ENCODE results near the gene OR51B4.

OR51B4 gene

DNA sequence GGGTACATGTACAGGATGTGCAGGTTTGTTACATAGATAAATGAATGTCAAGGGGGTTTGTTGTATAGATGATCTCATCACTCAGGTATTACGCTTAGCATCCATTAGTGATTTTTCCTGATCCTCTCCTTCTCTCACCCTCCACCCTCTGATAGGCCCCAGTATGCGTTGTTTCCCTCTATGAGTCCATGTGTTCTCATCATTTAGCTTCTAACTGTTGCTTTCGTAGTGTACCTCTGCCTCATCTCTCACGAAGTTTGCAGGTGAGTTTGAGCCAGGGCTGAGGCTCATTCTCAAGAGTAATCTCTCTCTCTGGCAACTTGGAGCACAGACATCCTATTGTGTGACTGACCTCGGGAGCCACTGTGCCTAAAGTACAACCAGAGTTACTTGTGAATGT is 27.4 kb downstream of the OR51B4 start:
- no peak overlapping the region for H3K4me3 ChIP-seq (replicated peaks; ENCODE audit: low read depth, low read length)
- no peak for DNase-seq (ENCODE audit: extremely low read depth, low read depth)
- TF ChIP-seq, protein P1, sequence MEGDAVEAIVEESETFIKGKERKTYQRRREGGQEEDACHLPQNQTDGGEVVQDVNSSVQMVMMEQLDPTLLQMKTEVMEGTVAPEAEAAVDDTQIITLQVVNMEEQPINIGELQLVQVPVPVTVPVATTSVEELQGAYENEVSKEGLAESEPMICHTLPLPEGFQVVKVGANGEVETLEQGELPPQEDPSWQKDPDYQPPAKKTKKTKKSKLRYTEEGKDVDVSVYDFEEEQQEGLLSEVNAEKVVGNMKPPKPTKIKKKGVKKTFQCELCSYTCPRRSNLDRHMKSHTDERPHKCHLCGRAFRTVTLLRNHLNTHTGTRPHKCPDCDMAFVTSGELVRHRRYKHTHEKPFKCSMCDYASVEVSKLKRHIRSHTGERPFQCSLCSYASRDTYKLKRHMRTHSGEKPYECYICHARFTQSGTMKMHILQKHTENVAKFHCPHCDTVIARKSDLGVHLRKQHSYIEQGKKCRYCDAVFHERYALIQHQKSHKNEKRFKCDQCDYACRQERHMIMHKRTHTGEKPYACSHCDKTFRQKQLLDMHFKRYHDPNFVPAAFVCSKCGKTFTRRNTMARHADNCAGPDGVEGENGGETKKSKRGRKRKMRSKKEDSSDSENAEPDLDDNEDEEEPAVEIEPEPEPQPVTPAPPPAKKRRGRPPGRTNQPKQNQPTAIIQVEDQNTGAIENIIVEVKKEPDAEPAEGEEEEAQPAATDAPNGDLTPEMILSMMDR (IDR thresholded peaks at IDR 0.05; ENCODE audit: low read depth, low read length, missing control alignments) = no peak

DNA sequence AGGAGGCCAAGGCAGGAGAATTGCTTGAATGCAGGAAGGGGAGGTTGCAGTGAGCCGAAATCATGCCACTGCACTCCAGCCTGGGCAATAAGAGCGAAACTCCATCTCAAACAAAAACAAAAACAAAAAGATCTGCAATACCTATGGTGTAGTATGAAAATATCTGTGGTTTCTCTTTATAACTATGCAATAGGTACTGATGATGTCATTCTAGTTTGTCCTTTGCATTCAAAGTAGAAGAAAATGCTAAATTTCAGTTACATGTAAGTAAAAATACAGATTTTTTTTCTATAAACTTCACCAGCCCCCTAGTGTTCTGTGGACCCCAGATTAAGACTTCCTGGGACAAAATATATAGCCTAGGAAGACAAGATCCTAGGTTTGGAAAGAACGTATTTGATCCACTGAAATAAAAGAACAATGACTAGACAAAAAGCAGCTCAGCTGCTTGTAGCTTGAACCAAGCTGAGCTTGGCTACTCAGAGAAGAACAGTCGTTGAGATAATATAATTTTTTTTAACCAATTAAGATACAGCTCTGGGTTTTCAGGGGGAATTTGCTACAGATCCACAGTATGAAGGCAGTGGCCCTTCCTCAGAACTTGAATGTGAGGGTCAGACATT is 29.2 kb downstream of the OR51B4 start:
- DNase-seq (ENCODE audit: extremely low read depth, low read depth) = no peak
- H3K4me3 ChIP-seq (replicated peaks; ENCODE audit: low read depth, low read length) = no peak overlapping the region
- TF ChIP-seq, protein P1 (IDR thresholded peaks at IDR 0.05; ENCODE audit: low read depth, low read length, missing control alignments) = no peak

DNA sequence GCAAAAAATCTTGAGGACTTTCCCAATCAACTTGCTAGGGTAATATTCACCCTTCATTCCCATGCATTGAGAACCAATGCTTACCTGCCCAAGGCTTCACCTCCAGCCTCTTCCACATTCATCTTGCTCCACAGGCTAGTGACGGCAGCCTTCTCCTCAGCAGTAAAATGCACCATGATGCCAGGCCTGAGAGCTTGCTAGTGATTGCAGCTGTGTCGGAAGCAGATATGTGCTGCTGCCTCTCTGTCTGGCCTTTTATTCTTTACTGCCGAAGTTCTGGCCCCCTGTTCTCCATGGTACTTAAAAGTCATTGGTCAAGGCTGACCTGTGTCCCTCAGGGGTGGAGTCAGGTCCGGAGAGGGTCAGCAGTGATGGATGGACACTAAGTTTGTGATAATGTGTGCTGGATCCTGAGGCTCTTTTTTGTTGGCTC is 32.0 kb downstream of the OR51B4 start, which contains the start of gene HBE1:
Gene HBE1, minus strand, starts transcription at position 231 of the 433 bp plus-strand sequence. Its CDS starts 55 bp downstream, at position 176.
- H3K4me3 ChIP-seq (replicated peaks; ENCODE audit: low read depth, low read length) = no peak within 1 kb of the TSS
- TF ChIP-seq, protein P1 (IDR thresholded peaks at IDR 0.05; ENCODE audit: low read depth, low read length, missing control alignments) = no peak
- DNase-seq (ENCODE audit: extremely low read depth, low read depth) = no peak

DNA sequence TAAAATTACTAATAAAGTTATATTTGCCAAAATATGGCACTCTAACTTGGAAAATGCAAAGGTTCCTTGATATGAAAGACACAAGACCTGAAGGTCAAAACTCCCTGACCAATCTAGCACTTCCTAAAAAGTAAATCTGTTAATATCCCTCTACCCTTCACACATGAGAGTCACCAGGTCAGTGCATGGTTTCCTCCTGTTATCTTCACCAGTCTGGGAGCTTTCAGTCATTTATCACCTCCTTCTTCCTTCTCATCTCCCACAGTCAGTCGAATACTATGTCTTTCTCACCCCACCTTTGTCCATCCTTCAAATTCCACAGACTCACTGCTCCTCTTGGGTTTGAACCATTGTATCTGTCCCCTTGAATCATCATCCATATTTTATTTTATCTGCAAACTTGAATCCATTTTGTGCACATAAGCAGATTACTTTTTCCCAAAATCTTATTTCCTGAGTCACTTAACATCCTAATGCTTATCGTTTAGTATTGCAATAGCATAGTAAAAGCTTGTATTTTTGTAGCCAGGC is 34.6 kb downstream of the OR51B4 start:
- no peak overlapping the region for H3K4me3 ChIP-seq (replicated peaks; ENCODE audit: low read depth, low read length)
- no peak for DNase-seq (ENCODE audit: extremely low read depth, low read depth)
- TF ChIP-seq, protein P1 (IDR thresholded peaks at IDR 0.05; ENCODE audit: low read depth, low read length, missing control alignments) = no peak

DNA sequence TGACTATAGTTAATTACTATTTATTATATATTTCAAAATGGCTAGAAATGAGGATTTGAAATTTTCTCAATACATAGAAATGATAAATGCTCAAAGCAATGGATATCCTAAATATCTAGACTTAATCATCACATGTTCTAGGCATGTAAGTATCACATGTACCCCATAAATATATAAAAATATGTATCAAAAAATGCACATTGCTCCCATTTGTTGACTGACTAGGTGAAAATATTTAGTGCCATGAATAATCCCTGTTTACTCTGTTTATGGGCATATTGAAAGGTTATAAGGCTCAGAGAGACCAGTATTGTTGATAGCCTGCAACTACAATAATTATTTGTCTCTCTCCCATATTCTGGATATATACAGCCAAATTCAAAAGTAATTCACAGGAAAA is 35.1 kb downstream of the OR51B4 start:
- DNase-seq (ENCODE audit: extremely low read depth, low read depth) = no peak
- H3K4me3 ChIP-seq (replicated peaks; ENCODE audit: low read depth, low read length) = no peak overlapping the region
- TF ChIP-seq, protein P1 (IDR thresholded peaks at IDR 0.05; ENCODE audit: low read depth, low read length, missing control alignments) = no peak

DNA sequence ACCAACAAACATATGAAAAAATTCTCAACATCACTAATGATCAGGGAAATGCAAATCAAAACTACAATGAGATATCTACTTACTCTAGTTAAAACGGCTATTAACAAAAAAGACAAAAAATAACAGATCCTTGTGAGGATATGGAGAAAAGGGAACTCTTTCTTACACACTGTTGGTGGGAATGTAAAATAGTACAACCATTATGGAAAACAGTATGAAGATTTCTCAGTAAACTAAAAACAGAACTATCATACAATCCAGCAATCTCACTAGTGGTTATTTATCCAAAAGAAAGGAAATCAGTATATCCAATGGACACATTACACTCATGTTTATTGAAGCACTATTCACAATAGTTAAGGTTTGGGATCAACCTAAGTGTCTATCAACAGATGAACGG is 35.9 kb downstream of the OR51B4 start:
- DNase-seq (ENCODE audit: extremely low read depth, low read depth) = no peak
- H3K4me3 ChIP-seq (replicated peaks; ENCODE audit: low read depth, low read length) = no peak overlapping the region
- TF ChIP-seq, protein P1 (IDR thresholded peaks at IDR 0.05; ENCODE audit: low read depth, low read length, missing control alignments) = no peak

Measured in HFF-Myc (cell line).